Lung microvascular endothelial cell (primary cell): ENCODE measurements around the gene PKN3. TPM values are rescaled to one million over a fixed set of nuclear protein-coding genes. Genes with fewer than 3 reads are reported as not detected.

Experiments
- DNase-seq, 2 donors: peaks; one replicate each; pipeline versions ENCODE4 v3.0.0 to v3.0.0-alpha.2; 2010; ENCODE audit warnings: low read depth in 2 of 2
- total RNA-seq: library from RNA; depleted of rRNA; stranded (reverse); fragments of >200 nt; gene quantifications from 2 replicates; pipeline ENCODE4 v1.2.1, GENCODE V29; 2014

Gene PKN3
- total RNA-seq, 1 donor from 2014 or later: 8.9 TPM

DNA sequence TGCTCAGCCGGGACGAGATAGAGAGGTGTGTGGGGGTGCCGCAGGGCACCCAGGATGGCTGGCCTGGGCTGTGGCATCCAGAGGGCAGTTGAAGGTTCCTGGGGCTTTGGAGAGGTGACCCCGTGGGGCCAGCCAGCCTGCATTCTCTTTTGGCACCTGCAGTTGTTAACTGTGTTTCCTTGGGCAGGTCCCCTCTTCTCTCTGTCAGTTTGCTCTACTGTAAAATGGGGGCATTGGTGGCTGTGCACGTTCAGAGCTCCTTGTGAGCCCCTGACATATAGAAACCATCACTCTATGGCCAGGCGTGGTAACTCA lies 13.1 kb downstream of the PKN3 start:
- no peak for DNase-seq

- DNase-seq: no peak
Measured at GRCh38 chr9:128716581-128717254, 14.4 kb downstream of the PKN3 start.

DNA sequence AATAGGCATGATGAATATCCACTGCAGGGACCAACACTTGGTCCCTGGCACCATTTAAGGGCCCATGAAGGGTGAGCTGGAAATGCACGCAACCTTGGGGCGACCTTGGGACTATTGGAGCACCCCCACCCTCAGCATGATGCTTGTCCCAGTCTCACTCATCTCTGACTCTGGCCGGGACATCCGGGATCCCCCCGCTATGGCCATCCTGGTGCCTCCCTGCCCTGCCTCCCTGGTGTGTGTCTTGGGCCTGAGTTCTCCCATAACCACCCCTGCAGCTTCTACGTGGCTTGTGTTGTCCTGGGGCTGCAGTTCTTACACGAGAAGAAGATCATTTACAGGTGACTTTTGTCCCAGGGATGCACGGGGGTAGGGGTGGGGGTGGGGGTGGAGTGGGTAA lies 15.7 kb downstream of the PKN3 start:
- no peak for DNase-seq

- DNase-seq: no peak
Measured at GRCh38 chr9:128718475-128718874, 16.2 kb downstream of the PKN3 start.

- no peak for DNase-seq
Measured at GRCh38 chr9:128719919-128720605, 17.8 kb downstream of the PKN3 start.

DNA sequence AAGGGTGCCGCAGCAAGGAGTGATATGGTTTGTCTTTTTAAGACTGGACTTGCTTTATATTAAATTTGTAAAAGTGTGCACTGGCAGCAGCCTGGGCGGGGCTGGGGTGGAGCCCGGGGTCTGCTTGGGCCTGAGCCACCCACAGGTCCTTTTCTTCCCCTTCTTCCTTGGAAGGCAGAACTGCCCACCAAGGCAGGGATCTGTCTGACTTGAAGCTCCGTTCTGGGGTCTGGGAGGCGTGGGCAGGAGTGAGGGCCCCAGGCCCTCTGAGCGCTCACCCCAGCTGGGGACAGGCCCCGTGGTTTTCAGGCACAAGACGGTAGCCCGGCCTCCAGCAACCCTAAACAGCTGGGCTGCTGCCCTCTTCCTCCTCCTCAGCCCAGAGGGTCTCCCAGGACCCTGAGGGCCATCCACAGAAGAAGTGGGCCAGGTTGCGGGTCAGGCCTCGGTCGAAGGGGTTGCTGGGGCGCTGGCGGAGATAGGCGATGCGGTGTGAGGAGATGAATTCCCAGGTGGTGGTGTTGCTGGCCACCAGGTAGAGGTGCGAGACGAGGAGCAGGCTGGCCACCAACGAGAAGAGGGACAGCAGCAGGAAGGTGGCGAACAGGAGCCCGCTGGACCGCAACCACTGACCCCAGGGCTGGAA lies 18.7 kb downstream of the PKN3 start:
- DNase-seq: no peak

DNA sequence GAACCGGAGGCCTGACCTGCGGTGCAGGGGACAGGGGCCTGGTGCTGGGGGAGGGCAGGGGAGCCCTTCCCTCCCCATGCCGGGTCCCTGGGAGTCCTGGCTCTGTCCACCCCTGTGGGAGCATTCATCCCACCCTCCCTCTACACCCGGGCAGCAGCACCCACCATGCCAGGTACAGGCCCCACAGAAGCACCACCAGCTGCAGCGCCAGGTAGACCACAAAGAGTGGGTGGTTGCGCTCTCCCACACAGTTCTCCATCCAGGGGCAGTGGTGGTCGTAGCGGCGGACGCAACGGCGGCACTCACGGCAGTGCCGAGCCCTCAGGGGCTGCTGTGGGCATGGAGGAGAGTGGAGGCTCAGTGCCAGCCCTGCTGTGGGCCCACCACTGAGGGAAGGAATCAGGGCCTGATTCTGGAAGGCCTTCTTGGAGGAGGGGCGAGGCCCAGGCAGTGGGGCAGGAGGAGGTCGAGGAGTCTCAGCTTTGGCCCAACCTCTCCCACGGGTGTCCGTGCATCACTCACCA lies 19.2 kb downstream of the PKN3 start:
- no peak for DNase-seq

DNA sequence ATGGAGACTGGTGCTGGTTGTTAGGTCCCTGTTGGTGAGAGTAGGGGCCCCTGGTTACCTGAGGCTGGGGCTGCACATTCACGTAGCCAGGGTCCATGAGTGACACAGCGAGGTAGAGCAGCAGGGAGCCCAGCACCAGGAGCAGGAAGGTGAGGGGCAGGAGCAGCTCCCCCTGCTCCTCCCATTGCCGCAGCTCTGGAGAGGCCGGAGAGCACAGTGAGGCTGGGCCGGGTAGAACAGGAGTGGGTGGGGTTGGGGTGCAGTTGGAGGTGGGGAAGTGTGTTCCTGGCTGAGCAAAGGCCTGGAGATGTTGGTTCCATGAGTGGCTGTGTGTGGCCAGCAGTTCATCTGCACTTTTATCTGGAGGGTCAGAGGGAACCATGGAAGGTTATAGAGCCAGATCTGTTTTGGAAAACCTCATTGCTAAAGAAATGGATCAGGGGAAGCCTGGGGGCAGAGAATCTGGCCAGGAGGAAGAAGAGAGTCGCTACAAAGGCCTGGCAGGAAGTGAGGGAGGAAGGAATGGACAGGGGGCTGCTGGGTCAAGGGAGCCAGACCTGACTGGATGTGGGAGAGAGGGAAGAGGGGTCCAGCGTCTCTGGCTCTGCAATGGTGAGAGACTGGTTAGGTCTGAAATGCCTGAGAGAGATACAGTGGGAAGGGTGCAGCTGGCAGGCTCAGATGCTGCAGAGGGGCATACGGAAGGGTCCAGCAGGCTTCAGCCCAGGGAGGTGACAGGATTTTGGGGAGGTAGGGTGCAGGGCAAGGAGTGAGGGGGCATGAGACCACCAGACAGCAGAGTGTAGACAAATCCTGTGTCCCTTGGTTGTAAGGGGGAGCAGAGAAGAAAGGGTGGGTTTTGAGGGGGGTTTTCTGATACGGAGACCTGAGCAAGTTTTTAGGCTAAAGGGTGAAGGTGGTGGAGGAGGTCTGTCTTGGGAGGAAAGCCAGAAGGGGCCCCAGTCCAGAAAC lies 20.4 kb downstream of the PKN3 start:
- no peak for DNase-seq

- DNase-seq: peak in 1 of 2 donors; percentile 15
Measured at GRCh38 chr9:128723352-128723865, 21.1 kb downstream of the PKN3 start.

- DNase-seq: peak; percentile 95 to 98
Measured at GRCh38 chr9:128723866-128724743, 21.8 kb downstream of the PKN3 start, which contains the start of gene ZDHHC12. Gene ZDHHC12 (minus strand): TSS chr9:128724127. CDS start chr9:128724093, 34 bp downstream.

DNA sequence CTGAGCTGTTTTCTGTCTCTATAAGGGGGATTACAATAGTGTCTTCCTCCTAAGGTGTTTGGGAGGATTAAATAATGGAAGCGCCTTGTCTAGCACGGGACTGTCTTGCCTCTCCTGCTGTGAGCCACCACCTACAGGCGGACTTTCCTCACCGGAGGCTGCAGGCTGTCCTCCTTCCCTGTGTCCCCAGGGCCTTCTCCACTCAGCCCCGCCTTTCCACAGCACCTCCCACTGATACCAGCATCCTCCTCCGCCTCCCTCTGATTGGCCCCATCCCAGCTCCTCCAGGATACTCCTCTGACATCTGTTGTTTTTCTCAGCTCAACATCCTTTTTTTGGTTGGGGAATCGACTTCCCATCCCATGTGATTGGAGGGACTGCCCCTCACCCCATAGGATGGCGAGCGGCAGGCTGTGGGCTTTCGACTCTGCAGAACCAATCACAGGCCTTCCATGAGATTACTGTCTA lies 22.5 kb downstream of the PKN3 start:
- DNase-seq: peak; percentile 43 to 87

DNA sequence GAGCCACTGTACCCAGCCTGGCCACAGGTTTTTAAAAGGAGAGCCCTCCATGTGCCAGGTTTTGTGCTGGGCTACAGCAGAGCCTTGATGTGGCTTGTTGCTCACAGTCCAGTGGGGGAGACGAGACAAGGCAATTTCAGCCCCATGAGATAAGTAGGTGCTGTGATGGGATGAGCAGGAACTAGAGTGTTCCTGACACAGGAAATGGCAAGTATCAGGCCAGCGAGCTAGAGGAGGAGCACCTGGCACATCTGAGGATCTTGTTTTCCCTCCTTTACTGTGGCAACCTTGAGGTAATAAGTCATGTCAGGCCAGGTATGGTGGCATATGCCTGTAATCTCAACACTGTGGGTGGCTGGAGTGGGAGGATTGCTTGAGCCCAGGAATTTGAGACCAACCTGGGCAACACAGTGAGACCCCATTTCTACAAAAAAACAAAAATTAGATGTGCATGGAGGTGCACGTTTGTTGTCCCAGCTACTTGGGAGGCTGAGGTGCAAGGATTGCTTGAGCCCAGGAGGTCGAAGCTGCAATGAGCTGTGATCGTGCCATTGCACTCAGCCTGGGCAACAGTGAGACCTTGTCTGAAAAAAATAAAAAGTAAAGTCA lies 25.4 kb downstream of the PKN3 start:
- DNase-seq: no peak

- DNase-seq: no peak
Measured at GRCh38 chr9:128728298-128728697, 26.0 kb downstream of the PKN3 start.

GRCh38 chr9:128729302-128729701 lies 27.0 kb downstream of the PKN3 start:
- DNase-seq: no peak

DNA sequence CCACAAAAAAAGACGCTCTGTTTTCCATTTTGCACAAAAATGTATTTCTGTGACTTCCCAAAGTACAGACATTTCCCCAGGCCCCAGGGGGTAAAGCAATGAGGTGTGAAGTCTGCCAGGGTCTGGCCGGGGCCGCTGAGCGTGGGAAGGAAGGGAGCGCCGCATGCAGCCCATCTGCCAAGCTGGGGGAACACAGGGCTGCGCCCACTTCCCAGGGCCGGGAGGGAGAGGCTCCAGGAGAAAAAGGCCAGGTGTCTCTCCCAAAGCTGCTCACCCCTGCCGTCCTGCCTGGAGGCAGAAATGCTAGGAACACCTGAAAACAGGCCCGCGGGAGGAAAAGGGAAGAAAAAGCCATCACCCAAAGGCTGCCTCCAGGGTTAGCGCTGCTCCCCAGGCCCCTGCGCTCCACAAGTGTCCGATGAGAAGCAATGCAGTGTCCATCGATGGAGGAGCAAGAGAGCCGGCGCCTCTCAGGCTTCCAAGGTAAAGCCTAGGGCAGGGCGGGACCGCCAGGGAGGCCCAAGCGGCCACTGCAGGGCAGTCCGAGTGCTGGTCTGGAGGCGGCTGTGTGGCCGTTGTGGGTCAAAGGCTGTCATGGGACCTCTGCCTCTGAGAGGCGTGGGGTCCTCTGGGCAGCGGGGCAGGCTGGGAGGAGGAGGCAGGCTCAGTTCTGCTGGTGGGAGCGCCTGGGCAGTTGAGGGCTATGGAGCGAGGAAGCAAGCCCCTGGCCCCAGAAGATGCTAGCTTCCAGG lies 27.6 kb downstream of the PKN3 start:
- no peak for DNase-seq

DNA sequence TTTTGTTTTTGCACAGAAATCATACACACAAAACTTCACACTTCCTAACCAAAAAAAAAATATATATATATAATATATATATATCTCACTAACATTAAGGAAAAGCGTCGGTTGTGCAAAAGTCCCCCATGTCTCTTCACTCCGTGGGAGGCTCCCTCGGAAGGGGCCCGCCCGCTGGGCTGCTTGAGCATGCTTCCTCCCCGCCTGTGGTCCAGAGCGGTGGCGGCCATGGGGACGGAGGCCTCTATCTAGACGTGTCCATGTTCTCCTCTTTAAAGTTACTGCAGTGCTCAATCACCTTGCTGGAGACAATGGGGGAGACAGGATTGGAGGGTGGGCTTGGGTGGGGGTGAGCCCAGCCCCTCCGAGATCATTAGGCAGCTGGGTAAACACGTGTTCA lies 28.8 kb downstream of the PKN3 start:
- no peak for DNase-seq

DNA sequence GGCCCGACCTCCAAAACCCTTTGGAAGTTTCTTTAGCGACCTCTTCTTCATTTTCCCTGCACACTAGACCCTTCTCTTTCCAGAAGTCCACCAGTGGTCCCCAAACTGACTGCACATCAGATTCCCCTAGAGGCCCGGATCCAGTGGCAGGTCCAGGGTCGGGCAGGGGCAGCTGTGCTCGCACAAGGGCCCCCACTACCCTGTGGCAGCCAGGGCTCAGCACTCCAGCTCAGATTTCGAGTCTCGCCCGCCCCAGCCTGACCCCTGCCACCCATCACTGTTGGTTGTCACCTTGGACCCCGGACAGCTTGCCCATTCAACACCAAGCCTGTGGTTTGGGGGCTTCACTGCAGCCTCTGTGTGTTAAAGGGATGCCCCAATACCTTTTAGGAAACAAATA lies 29.4 kb downstream of the PKN3 start:
- DNase-seq: no peak

- DNase-seq: no peak
Measured at GRCh38 chr9:128732576-128732975, 30.3 kb downstream of the PKN3 start.

DNA sequence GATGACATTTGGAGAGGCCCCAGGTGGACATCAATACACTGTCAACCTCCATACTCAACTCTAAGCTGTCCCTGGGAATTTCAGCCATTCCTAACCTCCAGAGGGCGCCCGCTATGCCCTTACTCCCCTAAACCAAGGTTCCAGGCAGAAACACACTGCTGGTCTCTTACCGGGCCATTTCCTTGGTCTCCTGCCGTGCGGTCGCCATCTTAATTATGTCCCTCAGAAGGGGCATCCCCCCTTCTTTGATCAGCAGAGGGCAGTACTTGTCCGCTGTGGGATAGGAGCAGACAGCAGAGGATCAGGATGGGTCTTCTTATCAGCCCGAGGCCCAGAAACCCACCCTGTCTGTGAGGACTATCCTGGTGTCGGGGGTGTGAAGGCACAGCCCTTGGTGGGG lies 31.0 kb downstream of the PKN3 start:
- DNase-seq: peak; percentile 82 to 86
